Osteocyte (in vitro differentiated cells): Measurements from ENCODE around the gene PRKN. TPM values are rescaled to one million over a fixed set of nuclear protein-coding genes. Genes with fewer than 3 reads are reported as not detected.

Source experiments
- DNase-seq: peaks from one replicate; pipeline ENCODE4 v3.0.0; 2021; ENCODE audit warnings: mixed read lengths; ENCODE audit not compliant: unreplicated experiment; ENCODE audit errors: extremely low spot score
- H3K27ac Mint-ChIP-seq: one replicate; pipeline ENCODE4 v1.8.0; 2021; ENCODE audit warnings: mild to moderate bottlenecking, mixed read lengths; ENCODE audit not compliant: unreplicated experiment
- H3K27me3 Mint-ChIP-seq: one replicate; pipeline ENCODE4 v1.8.0; 2021; ENCODE audit warnings: mixed read lengths; ENCODE audit not compliant: unreplicated experiment
- H3K36me3 Mint-ChIP-seq: one replicate; pipeline ENCODE4 v1.8.0; 2021; ENCODE audit warnings: mixed read lengths; ENCODE audit not compliant: unreplicated experiment
- H3K4me1 Mint-ChIP-seq: one replicate; pipeline ENCODE4 v1.8.0; 2021; ENCODE audit warnings: mixed read lengths; ENCODE audit not compliant: unreplicated experiment
- H3K4me3 Mint-ChIP-seq: one replicate; pipeline ENCODE4 v1.8.0; 2021; ENCODE audit warnings: mild to moderate bottlenecking, moderate library complexity, mixed read lengths; ENCODE audit not compliant: unreplicated experiment
- H3K9me3 Mint-ChIP-seq: one replicate; pipeline ENCODE4 v1.8.0; 2021; ENCODE audit warnings: mixed read lengths; ENCODE audit not compliant: unreplicated experiment
- total RNA-seq: library from RNA; stranded (reverse); gene quantifications from 2 replicates; pipeline ENCODE4 v1.2.1, GENCODE V29; 2021
- TF ChIP-seq, protein P1 (sequence below): fragments of 200-600 bp; sonication (generic); IDR thresholded peaks from 2 replicates; pipeline ENCODE4 v1.5.0; 2021; ENCODE audit warnings: antibody characterized with exemption, mild to moderate bottlenecking, moderate library complexity

PRKN gene
- total RNA-seq, 1 donor from 2014 or later: 13.4 TPM

DNA sequence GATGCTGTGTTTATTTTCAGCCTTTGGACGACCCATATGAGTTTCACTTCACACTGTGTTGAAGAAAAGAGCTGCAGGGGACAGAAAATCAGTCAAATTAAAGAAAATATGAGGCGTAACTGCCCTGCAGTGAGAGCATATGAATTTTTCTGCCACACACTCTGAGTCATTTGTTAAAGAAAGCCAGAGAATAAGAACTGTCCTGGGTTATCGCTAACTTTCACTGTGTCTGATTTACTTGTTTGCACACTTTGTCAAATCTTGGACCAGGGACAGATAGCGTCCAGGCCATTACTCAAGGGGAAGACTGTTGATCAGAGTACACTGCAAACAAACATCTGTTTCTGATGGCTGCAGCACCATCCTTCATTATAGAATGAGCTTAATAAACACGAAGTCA, 1326.9 kb downstream of the PRKN start:
- Mint-ChIP-seq H3K27ac (no peak overlapping the region), H3K9me3 (peaks cover 18% of the 10 kb centered on the region), H3K36me3 (peaks cover 3% of the 10 kb centered on the region), H3K27me3 (no peaks in the 10 kb centered on the region), H3K4me1 (peaks cover 2% of the 10 kb centered on the region), H3K4me3 (no peak overlapping the region)
- TF ChIP-seq, protein P1, sequence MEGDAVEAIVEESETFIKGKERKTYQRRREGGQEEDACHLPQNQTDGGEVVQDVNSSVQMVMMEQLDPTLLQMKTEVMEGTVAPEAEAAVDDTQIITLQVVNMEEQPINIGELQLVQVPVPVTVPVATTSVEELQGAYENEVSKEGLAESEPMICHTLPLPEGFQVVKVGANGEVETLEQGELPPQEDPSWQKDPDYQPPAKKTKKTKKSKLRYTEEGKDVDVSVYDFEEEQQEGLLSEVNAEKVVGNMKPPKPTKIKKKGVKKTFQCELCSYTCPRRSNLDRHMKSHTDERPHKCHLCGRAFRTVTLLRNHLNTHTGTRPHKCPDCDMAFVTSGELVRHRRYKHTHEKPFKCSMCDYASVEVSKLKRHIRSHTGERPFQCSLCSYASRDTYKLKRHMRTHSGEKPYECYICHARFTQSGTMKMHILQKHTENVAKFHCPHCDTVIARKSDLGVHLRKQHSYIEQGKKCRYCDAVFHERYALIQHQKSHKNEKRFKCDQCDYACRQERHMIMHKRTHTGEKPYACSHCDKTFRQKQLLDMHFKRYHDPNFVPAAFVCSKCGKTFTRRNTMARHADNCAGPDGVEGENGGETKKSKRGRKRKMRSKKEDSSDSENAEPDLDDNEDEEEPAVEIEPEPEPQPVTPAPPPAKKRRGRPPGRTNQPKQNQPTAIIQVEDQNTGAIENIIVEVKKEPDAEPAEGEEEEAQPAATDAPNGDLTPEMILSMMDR: no peak
- DNase-seq: no peak

DNA sequence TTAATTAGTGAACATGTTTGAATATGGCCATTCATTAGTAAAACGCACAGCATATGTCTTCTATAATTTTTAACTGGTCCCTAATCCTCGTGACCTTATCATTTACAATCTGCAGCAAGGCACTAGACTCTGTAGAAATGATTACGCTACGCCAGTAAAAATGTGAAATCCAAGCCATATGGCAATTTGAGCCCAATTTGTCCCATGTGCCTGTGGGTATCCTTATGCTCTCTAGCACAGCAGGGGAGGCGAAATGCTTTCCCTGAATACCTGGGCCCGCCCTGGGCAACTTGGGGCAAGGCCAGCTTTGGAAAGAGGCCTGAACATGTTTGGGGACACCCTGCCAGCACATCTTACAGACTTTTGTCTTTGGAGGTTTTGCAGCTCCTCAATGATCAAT, 1331.0 kb downstream of the PRKN start:
- TF ChIP-seq, protein P1: no peak
- H3K27ac Mint-ChIP-seq: no peak overlapping the region
- H3K4me3 Mint-ChIP-seq: no peak overlapping the region
- H3K4me1 Mint-ChIP-seq: peaks cover 2% of the 10 kb centered on the region
- no peak for DNase-seq
- no peaks in the 10 kb centered on the region for H3K36me3 Mint-ChIP-seq
- H3K9me3 Mint-ChIP-seq: peaks cover 12% of the 10 kb centered on the region
- no peaks in the 10 kb centered on the region for H3K27me3 Mint-ChIP-seq

DNA sequence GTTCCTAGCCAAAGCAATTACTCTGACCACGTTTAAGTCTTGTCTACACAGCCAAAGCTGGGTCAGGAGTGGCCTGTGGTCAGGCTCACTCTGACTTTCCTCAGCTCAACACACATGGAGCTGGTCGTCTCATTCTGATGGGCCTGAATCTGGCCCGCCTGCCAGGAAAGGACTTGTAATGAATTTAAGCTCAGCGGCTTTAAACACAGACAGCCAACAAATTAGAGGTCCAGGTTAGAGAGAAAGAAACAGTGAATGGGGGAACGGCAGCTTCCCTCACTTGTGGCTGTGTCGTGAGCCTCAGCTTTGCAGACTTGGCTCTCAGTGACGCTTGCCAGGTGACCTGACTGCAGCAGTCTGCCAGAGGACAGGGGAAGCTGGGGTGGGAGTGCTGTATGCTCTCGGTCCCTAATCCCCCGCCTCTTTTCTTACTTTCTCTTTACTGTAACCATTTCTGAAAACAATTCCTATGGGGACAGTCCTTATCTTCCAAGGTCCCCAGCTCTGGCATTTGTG, 1331.8 kb downstream of the PRKN start:
- DNase-seq: no peak
- Mint-ChIP-seq H3K27me3 (no peaks in the 10 kb centered on the region), H3K4me1 (peaks cover 2% of the 10 kb centered on the region), H3K9me3 (peaks cover 9% of the 10 kb centered on the region), H3K4me3 (no peak overlapping the region), H3K27ac (no peak overlapping the region), H3K36me3 (no peaks in the 10 kb centered on the region)
- TF ChIP-seq, protein P1: no peak

DNA sequence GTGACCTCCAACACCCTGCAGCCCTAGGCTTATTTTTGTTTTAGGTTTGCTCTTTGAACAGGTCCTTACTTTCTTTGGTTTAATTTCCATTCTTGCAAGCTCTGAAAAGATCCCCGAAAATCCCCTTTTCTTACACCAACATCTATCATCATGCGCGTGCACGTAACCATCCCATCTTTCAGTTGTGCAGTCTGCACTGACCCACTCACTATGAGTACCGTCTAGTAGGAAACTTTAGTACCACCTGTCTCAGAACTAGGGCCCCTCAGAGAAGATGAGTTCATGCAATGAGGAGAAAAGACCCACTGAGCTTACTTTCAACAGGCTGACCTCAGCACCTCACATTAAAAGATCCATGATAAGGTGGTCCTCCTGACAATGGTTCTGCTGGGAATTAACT, 1333.1 kb downstream of the PRKN start:
- H3K36me3 Mint-ChIP-seq: no peaks in the 10 kb centered on the region
- TF ChIP-seq, protein P1: no peak
- H3K4me3 Mint-ChIP-seq: no peak overlapping the region
- H3K27ac Mint-ChIP-seq: no peak overlapping the region
- H3K4me1 Mint-ChIP-seq: no peaks in the 10 kb centered on the region
- H3K27me3 Mint-ChIP-seq: no peaks in the 10 kb centered on the region
- H3K9me3 Mint-ChIP-seq: peaks cover 7% of the 10 kb centered on the region
- DNase-seq: no peak

DNA sequence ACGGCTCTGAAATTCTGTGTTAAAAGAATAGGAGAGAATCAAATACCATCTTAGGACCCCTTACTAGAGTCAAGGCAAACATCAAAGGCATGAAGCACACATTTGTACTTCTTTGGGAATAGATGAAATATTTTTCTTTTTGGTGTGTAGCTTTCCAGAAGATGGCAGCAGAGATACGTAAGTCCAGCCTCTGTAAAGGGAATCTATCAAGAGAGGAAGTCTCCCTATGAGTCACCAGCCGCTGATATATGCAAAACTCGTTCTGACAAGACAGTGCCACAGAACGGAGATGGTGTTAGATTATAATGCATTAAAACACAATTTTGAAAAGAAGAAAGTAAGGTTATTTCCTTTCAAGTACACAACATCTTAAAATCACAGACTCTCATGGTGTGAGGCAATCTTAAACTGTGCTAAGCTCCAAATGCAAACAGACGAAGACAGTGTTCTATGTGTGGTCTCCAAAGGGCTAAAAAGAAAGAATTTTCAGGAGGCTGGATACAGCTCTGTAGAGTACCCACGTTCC, 1333.7 kb downstream of the PRKN start:
- Mint-ChIP-seq H3K36me3 (no peaks in the 10 kb centered on the region), H3K27me3 (no peaks in the 10 kb centered on the region), H3K4me1 (no peaks in the 10 kb centered on the region), H3K27ac (no peak overlapping the region), H3K4me3 (no peak overlapping the region), H3K9me3 (peaks cover 7% of the 10 kb centered on the region)
- DNase-seq: no peak
- TF ChIP-seq, protein P1: peak; percentile 84
